ENCODE data around the gene IL4R. TPM values are rescaled to one million over a fixed set of nuclear protein-coding genes. Genes with fewer than 3 reads are reported as not detected.

The IL4R gene
- total and polyA plus RNA-seq, 2 of the 13 experiments (the other 11 are each of a cell fraction or from before 2014, with no cell fraction given): 15.9 to 49.6 TPM

DNA sequence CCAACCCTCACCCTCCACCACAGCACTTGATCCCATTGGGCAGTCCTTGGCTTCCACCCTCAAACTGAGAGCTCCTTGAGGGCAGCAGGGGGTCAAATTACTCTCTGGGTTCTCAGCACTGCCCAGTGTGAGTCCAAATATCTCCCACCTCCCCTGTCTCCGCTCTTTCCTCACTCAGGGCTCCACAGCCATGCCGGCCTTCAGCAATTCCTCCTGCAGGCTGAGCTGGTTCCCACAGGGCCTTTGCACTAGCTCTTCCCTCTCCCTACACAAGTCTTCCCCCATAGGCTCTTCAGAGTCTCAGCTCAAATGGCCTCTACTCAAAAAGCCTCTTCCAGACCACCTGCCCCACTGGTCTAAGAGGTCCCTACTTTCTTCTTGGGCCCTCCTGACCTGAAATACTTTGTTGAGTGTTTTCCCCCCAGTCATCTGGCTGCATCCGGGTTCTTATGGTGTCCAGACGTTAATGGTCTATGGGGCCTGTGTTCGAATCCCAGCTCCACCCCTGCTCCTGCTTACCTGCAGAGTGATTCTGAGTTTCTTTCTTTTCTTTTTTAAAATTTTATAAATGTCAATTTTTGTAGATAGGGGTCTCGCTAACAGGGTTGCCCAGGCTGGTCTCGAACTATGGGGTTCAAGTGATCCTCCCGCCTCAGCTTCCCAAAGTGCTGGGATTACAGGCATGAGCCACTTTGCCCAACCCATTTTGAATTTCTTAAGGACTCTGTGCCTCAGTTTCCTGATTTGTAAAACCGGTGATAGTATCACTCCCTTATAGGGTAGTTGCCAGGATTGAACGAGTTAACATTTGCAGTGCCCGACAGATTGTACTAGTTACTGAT, 973 bp upstream of the IL4R start (continued):
- TF ChIP-seq, protein P1, sequence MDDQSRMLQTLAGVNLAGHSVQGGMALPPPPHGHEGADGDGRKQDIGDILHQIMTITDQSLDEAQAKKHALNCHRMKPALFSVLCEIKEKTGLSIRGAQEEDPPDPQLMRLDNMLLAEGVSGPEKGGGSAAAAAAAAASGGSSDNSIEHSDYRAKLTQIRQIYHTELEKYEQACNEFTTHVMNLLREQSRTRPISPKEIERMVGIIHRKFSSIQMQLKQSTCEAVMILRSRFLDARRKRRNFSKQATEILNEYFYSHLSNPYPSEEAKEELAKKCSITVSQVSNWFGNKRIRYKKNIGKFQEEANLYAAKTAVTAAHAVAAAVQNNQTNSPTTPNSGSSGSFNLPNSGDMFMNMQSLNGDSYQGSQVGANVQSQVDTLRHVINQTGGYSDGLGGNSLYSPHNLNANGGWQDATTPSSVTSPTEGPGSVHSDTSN (CRISPR knock-in tag; IDR thresholded peaks at IDR 0.05; ENCODE audit: borderline replicate concordance): no peak
- TF ChIP-seq ADNP (CRISPR knock-in tag; IDR thresholded peaks at IDR 0.05) (peak; percentile 70; the same call in 1 of the 2 replicates), ZNF652 (CRISPR knock-in tag; IDR thresholded peaks at IDR 0.05; ENCODE audit: borderline replicate concordance, low read depth) (peak; percentile 99), ZNF781 (CRISPR knock-in tag; IDR thresholded peaks at IDR 0.05; ENCODE audit: borderline replicate concordance, not compliant biosample characterization) (no peak), TOE1 (CRISPR knock-in tag; IDR thresholded peaks at IDR 0.05) (0 out of 2 replicates have a peak, but pooled peaks have one; percentile 33), ONECUT2 (CRISPR knock-in tag; IDR thresholded peaks at IDR 0.05) (no peak), ZNF275 (CRISPR knock-in tag; IDR thresholded peaks at IDR 0.05; ENCODE audit: borderline replicate concordance) (0 out of 2 replicates have a peak, but pooled peaks have one; percentile 3), ZNF224 (CRISPR knock-in tag; IDR thresholded peaks at IDR 0.05) (peak; percentile 86; the same call in 1 of the 2 replicates), TBP (CRISPR knock-in tag; IDR thresholded peaks at IDR 0.05) (no peak), MTF1 (CRISPR knock-in tag; IDR thresholded peaks at IDR 0.05) (no peak), NFYB (CRISPR knock-in tag; IDR thresholded peaks at IDR 0.05) (no peak), SIN3A (IDR thresholded peaks at IDR 0.05; ENCODE audit: borderline replicate concordance, low read depth, low read length) (no peak), MTA3 (CRISPR knock-in tag; IDR thresholded peaks at IDR 0.05) (no peak), ZNF713 (CRISPR knock-in tag; IDR thresholded peaks at IDR 0.05) (no peak), ZNF580 (CRISPR knock-in tag; IDR thresholded peaks at IDR 0.05; ENCODE audit: borderline replicate concordance, low read depth) (0 out of 2 replicates have a peak, but pooled peaks have one; percentile 78), MAFF (IDR thresholded peaks at IDR 0.05; ENCODE audit: low read depth, low read length) (no peak), ZNF260 (CRISPR knock-in tag; IDR thresholded peaks at IDR 0.05; ENCODE audit: borderline replicate concordance, low read depth) (no peak), ZNF75D (CRISPR knock-in tag; IDR thresholded peaks at IDR 0.05; ENCODE audit: borderline replicate concordance) (no peak), PBX2 (CRISPR knock-in tag; IDR thresholded peaks at IDR 0.05) (peak; percentile 62; the same call in 1 of the 2 replicates), ZNF660 (CRISPR knock-in tag; IDR thresholded peaks at IDR 0.05; ENCODE audit: borderline replicate concordance, low read depth) (no peak), SP2 (CRISPR knock-in tag; IDR thresholded peaks at IDR 0.05) (peak; percentile 33; the same call in 1 of the 2 replicates), HNRNPK (IDR thresholded peaks at IDR 0.05; ENCODE audit: low read depth, low read length, poor library complexity, severe bottlenecking) (no peak)
- TF ChIP-seq, protein P2, sequence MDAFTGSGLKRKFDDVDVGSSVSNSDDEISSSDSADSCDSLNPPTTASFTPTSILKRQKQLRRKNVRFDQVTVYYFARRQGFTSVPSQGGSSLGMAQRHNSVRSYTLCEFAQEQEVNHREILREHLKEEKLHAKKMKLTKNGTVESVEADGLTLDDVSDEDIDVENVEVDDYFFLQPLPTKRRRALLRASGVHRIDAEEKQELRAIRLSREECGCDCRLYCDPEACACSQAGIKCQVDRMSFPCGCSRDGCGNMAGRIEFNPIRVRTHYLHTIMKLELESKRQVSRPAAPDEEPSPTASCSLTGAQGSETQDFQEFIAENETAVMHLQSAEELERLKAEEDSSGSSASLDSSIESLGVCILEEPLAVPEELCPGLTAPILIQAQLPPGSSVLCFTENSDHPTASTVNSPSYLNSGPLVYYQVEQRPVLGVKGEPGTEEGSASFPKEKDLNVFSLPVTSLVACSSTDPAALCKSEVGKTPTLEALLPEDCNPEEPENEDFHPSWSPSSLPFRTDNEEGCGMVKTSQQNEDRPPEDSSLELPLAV (CRISPR knock-in tag; conservative IDR thresholded peaks at IDR 0.05; ENCODE audit: low read depth): no peak
- TF ChIP-seq, protein P3, sequence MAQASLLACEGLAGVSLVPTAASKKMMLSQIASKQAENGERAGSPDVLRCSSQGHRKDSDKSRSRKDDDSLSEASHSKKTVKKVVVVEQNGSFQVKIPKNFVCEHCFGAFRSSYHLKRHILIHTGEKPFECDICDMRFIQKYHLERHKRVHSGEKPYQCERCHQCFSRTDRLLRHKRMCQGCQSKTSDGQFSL (CRISPR knock-in tag; IDR thresholded peaks at IDR 0.05): no peak

Measured in HepG2 (cell line).